HEK293T (cell line): Measurements from ENCODE around the gene APOL1.

Source experiments
- ARNT ChIP-seq: fragments of 450-650 bp; IDR thresholded peaks from 2 replicates; pipeline ENCODE4 v1.6.1; 2017; ENCODE audit warnings: mild to moderate bottlenecking
- BHLHE40 ChIP-seq: fragments of 450-650 bp; IDR thresholded peaks from 2 replicates; pipeline ENCODE4 v1.6.1; 2016; ENCODE audit warnings: mild to moderate bottlenecking, moderate library complexity, borderline replicate concordance
- FOXK2 ChIP-seq: fragments of 450-650 bp; IDR thresholded peaks from 2 replicates; pipeline ENCODE4 v1.6.1; 2016; ENCODE audit warnings: mild to moderate bottlenecking
- L3MBTL2 ChIP-seq: fragments of 450-650 bp; conservative IDR thresholded peaks from 2 replicates; pipeline ENCODE4 v1.6.1; 2016; ENCODE audit warnings: mild to moderate bottlenecking
- PKNOX1 ChIP-seq: fragments of 450-650 bp; IDR thresholded peaks from 2 replicates; pipeline ENCODE4 v1.6.1; 2016
- SP1 ChIP-seq: fragments of 450-650 bp; IDR thresholded peaks from 2 replicates; pipeline ENCODE4 v1.6.1; 2017

GRCh38 chr22:36294293-36294620, 41.3 kb downstream of the APOL1 start:
- TF ChIP-seq FOXK2 (no peak), BHLHE40 (no peak), ARNT (no peak), SP1 (no peak), PKNOX1 (no peak), L3MBTL2 (no peak)
